GM13976 (cell line): Measurements from ENCODE around the gene TRPC4AP.
"Not testable (repeated sequence)": the region's sequence is repeated elsewhere in the genome, so short reads cannot be mapped to it uniquely, and the experiment has no call there.

Source experiments
- DNase-seq: peaks from one replicate; pipeline ENCODE4 v3.0.0; 2012; ENCODE audit warnings: low spot score
- CTCF ChIP-seq: IDR thresholded peaks from 2 replicates; pipeline ENCODE4 v1.5.1; 2012; ENCODE audit warnings: borderline replicate concordance, mild to moderate bottlenecking; ENCODE audit not compliant: insufficient read depth; ENCODE audit errors: extremely low read depth, missing control alignments, control extremely low read depth
- in situ Hi-C: fragments of 300-500 bp; cut with MboI; formaldehyde crosslinking; loops from one replicate; pipeline ENCODE4 v1.12.0; 2022; ENCODE audit warnings: low sequenced_read_pairs, mixed read lengths, inconsistent platforms; ENCODE audit not compliant: unreplicated experiment

The TRPC4AP gene

GRCh38 chr20:35117629-35118028 lies 25.0 kb upstream of the TRPC4AP start:
- no peak for TF ChIP-seq CTCF
- DNase-seq: no peak
- in situ Hi-C loops: loop anchor here (10.0 kb wide), 1 partner anchor 273 kb away; no protein-coding TSS in a partner anchor

DNA sequence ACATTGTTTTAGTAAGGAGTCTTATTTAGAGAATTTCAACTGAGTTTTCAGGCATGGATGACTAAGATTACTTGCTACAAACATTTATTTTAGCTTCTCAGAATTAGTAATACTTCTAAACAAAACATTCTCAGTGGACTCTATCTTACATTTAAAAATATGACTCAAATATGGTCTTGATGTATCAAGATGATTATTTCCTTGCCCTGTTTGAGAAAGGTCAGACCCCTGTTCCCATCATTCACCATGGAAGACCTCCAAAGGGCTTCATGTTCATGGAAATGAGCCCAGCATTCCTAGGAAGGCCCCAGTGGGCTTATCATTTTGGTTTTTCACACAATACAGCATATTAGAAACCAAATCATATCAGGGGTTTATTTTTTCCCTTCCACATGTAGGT lies 24.6 kb upstream of the TRPC4AP start:
- DNase-seq: no peak
- in situ Hi-C loops: loop anchor here (10.0 kb wide), 1 partner anchor 272 kb away; no protein-coding TSS in a partner anchor
- TF ChIP-seq CTCF: no peak

DNA sequence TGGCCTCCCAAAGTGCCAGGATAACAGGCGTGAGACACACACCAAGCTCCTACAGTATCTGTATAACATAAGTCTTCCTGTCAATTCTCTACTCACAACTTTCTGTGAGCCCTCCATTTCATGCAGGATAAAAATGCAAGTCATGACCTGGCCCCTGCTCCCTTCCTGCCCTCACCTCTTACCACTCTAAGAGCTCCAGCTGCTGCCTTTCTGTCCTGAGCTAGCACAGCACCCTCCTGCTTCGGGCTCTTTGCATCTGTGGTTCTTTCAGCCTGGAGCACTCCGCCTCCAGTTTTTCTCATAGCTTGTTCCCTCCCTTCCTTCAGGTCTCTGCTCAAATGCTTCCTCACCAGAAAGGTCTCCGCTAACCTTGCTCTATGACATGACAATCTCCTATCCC lies 23.7 kb upstream of the TRPC4AP start:
- no peak for DNase-seq
- TF ChIP-seq CTCF: no peak
- in situ Hi-C loops: loop anchor here (10.0 kb wide), 1 partner anchor 271 kb away; no protein-coding TSS in a partner anchor

DNA sequence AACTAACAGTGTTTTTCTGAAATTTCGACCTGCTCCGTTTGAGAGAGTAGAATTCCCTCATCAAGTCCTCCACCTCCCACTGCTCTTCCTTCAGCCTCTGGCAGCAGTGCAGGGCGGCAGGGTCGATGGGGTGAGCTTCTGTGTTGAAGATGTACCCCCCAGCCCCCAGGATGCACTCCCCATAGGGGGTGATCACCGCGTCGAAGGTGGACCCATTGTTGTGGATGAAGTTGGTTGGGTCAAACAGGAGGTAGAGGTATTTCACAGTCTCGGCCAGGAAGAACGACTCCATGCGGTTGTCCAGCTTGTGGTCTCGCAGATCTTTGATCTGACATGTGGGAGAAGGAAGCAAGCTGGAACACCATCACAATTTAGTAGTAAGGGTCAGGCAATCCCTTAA lies 23.0 kb upstream of the TRPC4AP start:
- in situ Hi-C loops: loop anchor here (10.0 kb wide), 1 partner anchor 271 kb away; no protein-coding TSS in a partner anchor
- no peak for TF ChIP-seq CTCF
- no peak for DNase-seq

DNA sequence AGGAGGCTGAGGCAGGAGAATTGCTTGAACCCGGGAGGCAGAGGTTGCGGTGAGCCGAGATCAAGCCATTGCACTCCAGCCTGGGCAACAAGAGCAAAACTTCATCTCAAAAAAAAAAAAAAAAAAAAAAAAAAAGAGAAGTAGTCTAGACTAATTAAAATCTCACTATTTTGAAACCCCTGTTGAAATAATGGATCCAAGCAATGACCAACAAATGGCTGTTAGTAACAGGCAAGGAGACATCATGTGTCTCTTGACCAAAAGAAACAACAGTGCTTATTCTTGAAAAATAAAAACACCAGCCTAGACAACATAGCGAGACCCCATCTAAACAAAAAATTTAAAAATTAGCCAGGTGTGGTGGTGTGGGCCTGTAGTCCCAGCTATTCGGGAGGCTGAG lies 19.7 kb upstream of the TRPC4AP start:
- in situ Hi-C loops: loop anchor here (10.0 kb wide), 1 partner anchor 267 kb away; no protein-coding TSS in a partner anchor
- not testable (repeated sequence) for DNase-seq

GRCh38 chr20:35111141-35111888 lies 18.7 kb upstream of the TRPC4AP start:
- TF ChIP-seq CTCF: no peak
- in situ Hi-C loops: loop anchor here (10.0 kb wide), 1 partner anchor 267 kb away; no protein-coding TSS in a partner anchor
- DNase-seq: no peak

GRCh38 chr20:35108921-35109320 lies 16.3 kb upstream of the TRPC4AP start:
- no peak for TF ChIP-seq CTCF
- in situ Hi-C loops: no loop called here
- no peak for DNase-seq
